Measurements from ENCODE around the gene ZNF554. TPM values are rescaled to one million over a fixed set of nuclear protein-coding genes. Genes with fewer than 3 reads are reported as not detected.

Gene ZNF554
- total RNA-seq (1 to 10 TPM; 3.1 to 5.6 (median 4.7) TPM), polyA plus RNA-seq (1 to 10 TPM in 1 of 2 donors, under 1 TPM in 1; 0.94 to 6.7 TPM)
- long read RNA-seq, donor 1, transcript ZNF554-201 (5 exons, 2,736 nt): major isoform, 12 of 20 reads
- long read RNA-seq, donor 1, partial matches to known transcripts: 1 of 20 reads
- long read RNA-seq, donor 1, other reads (novel, unspliced or antisense): 7 of 20 reads
- long read RNA-seq, donor 2, transcript ZNF554-201 (5 exons, 2,736 nt): major isoform, 5 of 12 reads
- long read RNA-seq, donor 2, partial matches to known transcripts: 0 of 12 reads
- long read RNA-seq, donor 2, other reads (novel, unspliced or antisense): 7 of 12 reads
- long read RNA-seq, donor 3, partial matches to known transcripts: 1 of 8 reads
- long read RNA-seq, donor 3, other reads (novel, unspliced or antisense): 2 of 8 reads

DNA sequence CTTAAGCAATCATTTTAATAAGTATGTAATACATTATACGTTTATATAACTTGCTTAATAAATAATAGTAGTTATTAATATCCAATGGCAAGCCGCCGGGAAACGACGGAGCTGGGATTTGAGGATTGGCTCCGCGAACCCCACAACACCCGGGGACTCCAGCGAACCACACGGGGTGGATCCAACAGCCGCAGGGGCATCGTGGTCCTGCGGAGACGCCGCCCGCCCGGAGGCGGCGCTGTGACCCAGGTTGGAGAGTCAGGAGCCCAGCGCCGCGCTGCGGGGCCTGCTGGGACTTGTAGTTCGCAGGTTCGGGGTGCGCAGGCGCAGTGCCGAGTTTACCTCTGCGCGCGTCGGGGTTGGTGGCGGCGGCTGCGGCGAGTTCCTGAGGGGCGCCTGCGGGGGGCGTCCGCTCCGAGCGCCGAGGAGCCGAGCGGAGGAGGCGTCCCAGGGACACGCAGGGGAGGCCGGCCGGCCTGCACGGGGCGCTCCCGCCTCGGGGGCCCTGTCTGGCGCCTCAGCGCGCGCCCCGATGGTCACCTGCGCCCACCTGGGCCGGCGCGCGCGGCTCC is at the start of gene ZNF554:
Gene ZNF554, plus strand, starts transcription at position 329 of the 572 bp plus-strand sequence. Its CDS starts 204 bp downstream, at position 533.
- 0% methylated on average over 48 to 64 of the region's 64 CpGs for WGBS, 2 donors

DNA sequence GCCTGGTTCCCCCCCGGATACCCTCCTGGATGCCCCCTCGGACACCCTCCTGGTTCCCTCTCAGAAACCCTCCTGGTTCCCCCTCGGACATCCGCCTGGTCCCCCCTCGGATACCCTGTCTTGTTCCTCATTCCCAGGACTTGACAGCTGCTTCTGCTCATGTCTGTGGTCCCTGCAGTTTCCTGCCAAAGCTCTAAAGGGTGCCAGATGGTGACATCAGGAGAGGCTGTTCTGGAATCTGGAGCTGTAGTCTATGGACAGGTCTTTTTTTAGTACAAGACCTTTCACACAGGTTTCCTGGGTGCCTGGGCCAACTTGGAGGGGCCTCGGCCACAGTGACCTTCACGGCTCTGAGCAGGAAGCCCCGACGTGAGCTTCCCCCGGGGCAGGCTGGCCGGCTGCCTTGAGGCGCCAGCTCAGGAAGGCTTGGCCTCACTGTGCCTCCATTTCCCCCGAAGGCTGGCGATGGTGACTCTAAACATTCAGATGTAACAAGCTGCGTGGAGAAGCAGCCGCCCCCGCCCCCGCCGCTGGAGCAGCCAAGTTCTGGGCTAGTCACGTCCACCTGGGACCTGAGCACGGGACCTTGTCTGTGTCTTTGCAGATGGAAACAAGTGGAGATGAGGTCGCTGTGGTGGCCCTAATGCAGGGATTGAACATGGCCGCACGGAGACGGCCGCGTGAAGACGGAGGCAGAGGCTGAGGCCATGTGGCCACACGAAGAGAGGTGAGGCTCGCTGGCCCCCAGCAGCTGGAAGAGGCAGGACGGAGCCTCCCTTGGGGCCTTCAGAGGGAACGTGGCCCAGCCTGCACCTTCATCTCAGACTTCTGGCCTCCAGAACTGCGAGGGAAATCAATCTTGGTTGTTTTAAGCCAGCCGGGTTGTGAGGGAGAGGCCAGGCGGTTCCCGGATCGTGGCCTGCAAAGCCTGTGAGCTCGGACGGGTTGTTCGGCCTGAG is 49.3 kb upstream of the ZNF554 start:
- peaks cover 24 to 61% (median 47%) of the 10 kb centered on the region in 9 donors for H3K4me1 ChIP-seq
- H3K4me3 ChIP-seq: peak overlapping the region in 1 of 10 donors; percentile 13
- no peaks in the 10 kb centered on the region for H3K9me3 ChIP-seq
- ATAC-seq (peak; percentile 73 to 89 (median 84)), DNase-seq (peak; percentile 62 to 84)
- intact Hi-C loops (cut with DNase I): no loop called here
- TF ChIP-seq, protein P1, sequence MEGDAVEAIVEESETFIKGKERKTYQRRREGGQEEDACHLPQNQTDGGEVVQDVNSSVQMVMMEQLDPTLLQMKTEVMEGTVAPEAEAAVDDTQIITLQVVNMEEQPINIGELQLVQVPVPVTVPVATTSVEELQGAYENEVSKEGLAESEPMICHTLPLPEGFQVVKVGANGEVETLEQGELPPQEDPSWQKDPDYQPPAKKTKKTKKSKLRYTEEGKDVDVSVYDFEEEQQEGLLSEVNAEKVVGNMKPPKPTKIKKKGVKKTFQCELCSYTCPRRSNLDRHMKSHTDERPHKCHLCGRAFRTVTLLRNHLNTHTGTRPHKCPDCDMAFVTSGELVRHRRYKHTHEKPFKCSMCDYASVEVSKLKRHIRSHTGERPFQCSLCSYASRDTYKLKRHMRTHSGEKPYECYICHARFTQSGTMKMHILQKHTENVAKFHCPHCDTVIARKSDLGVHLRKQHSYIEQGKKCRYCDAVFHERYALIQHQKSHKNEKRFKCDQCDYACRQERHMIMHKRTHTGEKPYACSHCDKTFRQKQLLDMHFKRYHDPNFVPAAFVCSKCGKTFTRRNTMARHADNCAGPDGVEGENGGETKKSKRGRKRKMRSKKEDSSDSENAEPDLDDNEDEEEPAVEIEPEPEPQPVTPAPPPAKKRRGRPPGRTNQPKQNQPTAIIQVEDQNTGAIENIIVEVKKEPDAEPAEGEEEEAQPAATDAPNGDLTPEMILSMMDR (IDR thresholded peaks at IDR 0.05): no peak
- peak overlapping the region; percentile 52 to 94 (median 86) for H3K27ac ChIP-seq
- 41 to 50% methylated on average over 39 to 40 of the region's 40 CpGs for WGBS, 2 donors
- peaks cover 0 to 39% (median 27%) of the 10 kb centered on the region in 9 donors for H3K36me3 ChIP-seq
- no peaks in the 10 kb centered on the region for H3K27me3 ChIP-seq

More for the DNA sequence above, at the start of gene ZNF554:
- H3K4me1 ChIP-seq: peaks cover 0 to 19% (median 8%) of the 10 kb centered on the region in 9 donors
- H3K27ac ChIP-seq: peak within 1 kb of the TSS in 9 of 10 donors; percentile 32 to 83 (median 70)
- H3K36me3 ChIP-seq: peaks cover 0 to 16% (median 6%) of the 10 kb centered on the region in 9 donors
- DNase-seq (peak; percentile 96 to 99), ATAC-seq (peak; percentile 94 to 99 (median 97))
- TF ChIP-seq, protein P1 (IDR thresholded peaks at IDR 0.05): peak; percentile 88 to 100 (median 98)
- H3K4me3 ChIP-seq: peak within 1 kb of the TSS; percentile 72 to 87 (median 82)
- H3K9me3 ChIP-seq: no peaks in the 10 kb centered on the region
- H3K27me3 ChIP-seq: no peaks in the 10 kb centered on the region
- intact Hi-C loops (cut with DNase I): no loop called here

DNA sequence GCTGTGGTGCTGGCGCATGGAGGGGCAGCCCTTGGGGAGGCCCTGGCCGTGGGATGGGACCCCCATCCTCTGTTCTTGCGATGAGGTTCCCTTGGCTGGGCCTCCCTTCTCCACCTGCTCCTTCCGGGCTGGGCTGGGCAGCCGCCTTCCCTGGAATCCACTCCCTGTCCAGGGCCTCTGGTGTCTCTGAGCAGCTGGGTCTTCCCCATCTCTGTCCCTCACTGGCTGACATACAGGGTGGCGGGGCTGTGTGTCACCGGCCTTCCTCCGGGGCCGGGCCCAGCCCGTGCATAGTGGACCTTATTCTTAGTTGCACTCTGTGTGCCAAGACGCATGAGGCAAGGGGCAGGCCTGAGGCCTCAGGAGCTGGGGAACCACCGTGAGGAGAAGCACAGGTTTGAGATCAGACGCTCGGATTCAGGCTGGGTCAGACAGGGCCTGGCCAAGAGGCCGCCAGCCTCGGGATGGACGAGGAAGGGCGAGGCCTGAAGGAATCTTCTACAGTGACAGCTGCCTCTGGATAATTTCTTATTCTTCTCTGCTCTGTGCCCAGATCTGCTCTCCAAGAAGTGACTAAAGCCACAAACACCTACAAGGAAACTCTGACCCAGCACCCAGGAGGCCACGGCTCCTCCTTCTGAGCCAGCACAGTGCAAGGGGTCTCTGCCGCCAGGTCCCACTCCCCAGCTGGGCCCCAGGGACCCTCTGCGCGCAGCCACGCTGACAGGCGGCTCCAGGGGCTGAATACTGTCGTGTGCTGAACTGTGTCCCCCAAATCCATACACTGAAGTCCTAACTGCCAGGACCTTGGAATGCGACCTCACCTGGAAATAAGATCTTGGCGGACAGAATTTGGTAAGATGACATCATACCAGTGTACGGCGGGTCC is 47.6 kb upstream of the ZNF554 start:
- Histone ChIP-seq H3K27ac (peak overlapping the region; percentile 15 to 94 (median 86)), H3K4me1 (peaks cover 28 to 78% (median 62%) of the 10 kb centered on the region in 9 donors), H3K36me3 (peaks cover 0 to 26% (median 11%) of the 10 kb centered on the region in 9 donors), H3K9me3 (no peaks in the 10 kb centered on the region), H3K4me3 (no peak overlapping the region), H3K27me3 (no peaks in the 10 kb centered on the region)
- intact Hi-C loops (cut with DNase I): no loop called here
- 64 to 66% methylated on average over 29 of the region's 29 CpGs for WGBS, 2 donors
- DNase-seq: no peak
- ATAC-seq: peak in 6 of 8 donors; percentile 4 to 46 (median 13)
- TF ChIP-seq, protein P1 (IDR thresholded peaks at IDR 0.05): no peak
